Occipital lobe (tissue), 2 donors: ENCODE data around the gene GLA. TPM values are rescaled to one million over a fixed set of nuclear protein-coding genes. Genes with fewer than 3 reads are reported as not detected.

Experiments
- DNase-seq: peaks from one replicate; lab custom pipeline; 2025; lab: John Stamatoyannopoulos, UW
- total RNA-seq: library from RNA; depleted of rRNA; stranded (reverse); fragments of >200 nt; gene quantifications from one replicate; pipeline ENCODE4 v1.2.3, GENCODE V29; 2014

Gene GLA
- total RNA-seq, 1 donor from 2014 or later: 20.7 TPM

- DNase-seq: no peak
Measured at GRCh38 chrX:101357166-101357795, 50.4 kb downstream of the GLA start.

DNA sequence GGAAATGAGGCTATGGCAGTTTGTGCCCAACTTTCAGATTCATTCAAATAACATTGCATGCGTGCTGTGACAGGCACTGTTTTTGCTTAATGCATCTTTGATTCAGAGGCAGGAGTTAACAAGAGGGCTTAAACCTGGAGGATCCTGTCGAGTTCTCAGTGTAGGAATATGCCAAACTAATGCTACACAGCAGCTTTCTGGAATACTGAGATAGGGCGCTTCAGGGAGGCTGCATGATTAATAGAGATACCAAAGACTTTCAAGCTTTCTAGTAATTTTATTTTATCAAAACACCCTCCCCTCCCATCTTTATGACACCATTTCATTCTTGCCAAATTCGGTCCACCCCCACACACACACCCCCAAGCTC, 58.5 kb downstream of the GLA start:
- DNase-seq: no peak

DNA sequence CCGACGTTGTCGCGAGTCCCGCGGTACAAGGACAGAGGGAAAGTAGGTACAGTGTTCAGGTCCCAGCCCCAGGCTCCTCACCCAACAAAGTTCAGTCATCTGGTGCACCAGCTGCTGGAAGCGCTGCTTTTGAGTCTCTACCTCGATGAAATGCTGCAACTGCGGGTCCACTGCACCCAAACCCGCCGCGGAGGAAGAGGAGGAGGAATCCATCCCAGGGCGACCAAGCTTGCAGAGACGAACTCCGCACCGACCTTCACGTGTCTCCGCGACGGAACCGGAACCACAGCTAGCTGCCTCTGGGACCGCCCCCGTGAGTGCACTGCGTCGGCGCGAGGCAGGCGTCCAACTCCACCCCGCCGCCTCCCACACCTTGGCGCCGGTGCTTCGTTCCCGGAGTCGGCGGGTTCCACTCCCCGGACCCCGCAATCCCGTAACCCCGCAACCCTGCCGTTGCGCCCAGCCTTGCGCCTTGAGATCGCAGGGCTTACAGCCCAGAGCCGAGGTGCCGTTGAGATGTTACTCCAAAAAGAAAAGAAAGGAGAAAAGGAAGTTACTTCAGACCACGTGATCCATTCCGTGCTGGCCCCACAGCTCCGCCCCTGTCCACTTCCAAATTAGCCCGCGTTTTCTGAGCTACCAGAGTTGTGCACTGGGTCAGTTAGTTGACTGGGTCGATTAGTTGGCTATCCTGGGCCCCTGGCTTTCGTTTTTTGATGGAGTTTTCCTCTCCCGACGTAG, 59.1 kb downstream of the GLA start, which contains the start of gene TIMM8A:
TIMM8A (minus strand) TSS at position 291 of the 741 bp plus-strand sequence; CDS start at position 213, 78 bp downstream.
- peak; percentile 56 for DNase-seq

GRCh38 chrX:101347859-101348451, 59.8 kb downstream of the GLA start:
- no peak for DNase-seq

Other genes with a start within 250 kb of the GLA start
- 4.2 TPM for gene DRP2, start 188.1 kb downstream of the GLA start, total RNA-seq
- 0.16 TPM for gene TAF7L, start 116.6 kb downstream of the GLA start, total RNA-seq
- gene TIMM8A, start 59.2 kb downstream of the GLA start, total RNA-seq: 5.6 TPM
- gene BTK, start 21.7 kb downstream of the GLA start, total RNA-seq: 0.94 TPM
- gene RPL36A, start 16.9 kb downstream of the GLA start, total RNA-seq: 287 TPM
- 92.5 TPM for gene HNRNPH2, start 297 bp upstream of the GLA start, total RNA-seq
- gene ARMCX4, start 77.5 kb upstream of the GLA start, total RNA-seq: 14.5 TPM
- gene ARMCX1, start 142.6 kb upstream of the GLA start, total RNA-seq: 118 TPM
- gene ARMCX6, start 210.1 kb upstream of the GLA start, total RNA-seq: 19.7 TPM
- 70.7 TPM for gene ARMCX3, start 215.2 kb upstream of the GLA start, total RNA-seq